GM21529 (cell line): ENCODE measurements around the gene BATF3.
"Not testable (repeated sequence)": the region's sequence is repeated elsewhere in the genome, so short reads cannot be mapped to it uniquely, and the experiment has no call there.

Experiments
- ATAC-seq: cut with Tn5 transposase; IDR thresholded peaks from one replicate; pipeline ENCODE4 v1.9.1; 2021; ENCODE audit not compliant: unreplicated experiment

Gene BATF3

GRCh38 chr1:212665241-212666115 lies 34.2 kb downstream of the BATF3 start:
- ATAC-seq: peak; percentile 91

- ATAC-seq: no peak
Measured at GRCh38 chr1:212664409-212665199, 35.0 kb downstream of the BATF3 start.

- ATAC-seq: not testable (repeated sequence)
Measured at GRCh38 chr1:212658250-212658649, 41.4 kb downstream of the BATF3 start.

GRCh38 chr1:212656730-212657129 lies 42.9 kb downstream of the BATF3 start:
- ATAC-seq: no peak

- no peak for ATAC-seq
Measured at GRCh38 chr1:212655668-212656440, 43.8 kb downstream of the BATF3 start.

GRCh38 chr1:212652609-212653008 lies 47.0 kb downstream of the BATF3 start:
- ATAC-seq: no peak

GRCh38 chr1:212651977-212652376 lies 47.7 kb downstream of the BATF3 start:
- ATAC-seq: no peak

- no peak for ATAC-seq
Measured at GRCh38 chr1:212651521-212651920, 48.1 kb downstream of the BATF3 start.

GRCh38 chr1:212650228-212650627 lies 49.4 kb downstream of the BATF3 start:
- no peak for ATAC-seq

- ATAC-seq: no peak
Measured at GRCh38 chr1:212649020-212649419, 50.6 kb downstream of the BATF3 start.

- no peak for ATAC-seq
Measured at GRCh38 chr1:212648431-212648830, 51.2 kb downstream of the BATF3 start.

GRCh38 chr1:212647004-212647403 lies 52.6 kb downstream of the BATF3 start:
- no peak for ATAC-seq

GRCh38 chr1:212646588-212646987 lies 53.1 kb downstream of the BATF3 start:
- ATAC-seq: no peak

GRCh38 chr1:212645546-212646543 lies 53.8 kb downstream of the BATF3 start:
- ATAC-seq: no peak

GRCh38 chr1:212644866-212645545 lies 54.6 kb downstream of the BATF3 start:
- ATAC-seq: no peak

GRCh38 chr1:212643877-212644276 lies 55.8 kb downstream of the BATF3 start:
- no peak for ATAC-seq

- ATAC-seq: no peak
Measured at GRCh38 chr1:212641956-212642355, 57.7 kb downstream of the BATF3 start.

- no peak for ATAC-seq
Measured at GRCh38 chr1:212640223-212640878, 59.3 kb downstream of the BATF3 start.

GRCh38 chr1:212639524-212639923 lies 60.1 kb downstream of the BATF3 start:
- ATAC-seq: not testable (repeated sequence)
